ENCODE results near the gene CSF2. TPM values are rescaled to one million over a fixed set of nuclear protein-coding genes. Genes with fewer than 3 reads are reported as not detected.
"Not testable (repeated sequence)": the region's sequence is repeated elsewhere in the genome, so short reads cannot be mapped to it uniquely, and the experiment has no call there.

Gene CSF2
- total RNA-seq, 2 donors from 2014 or later: not detected

DNA sequence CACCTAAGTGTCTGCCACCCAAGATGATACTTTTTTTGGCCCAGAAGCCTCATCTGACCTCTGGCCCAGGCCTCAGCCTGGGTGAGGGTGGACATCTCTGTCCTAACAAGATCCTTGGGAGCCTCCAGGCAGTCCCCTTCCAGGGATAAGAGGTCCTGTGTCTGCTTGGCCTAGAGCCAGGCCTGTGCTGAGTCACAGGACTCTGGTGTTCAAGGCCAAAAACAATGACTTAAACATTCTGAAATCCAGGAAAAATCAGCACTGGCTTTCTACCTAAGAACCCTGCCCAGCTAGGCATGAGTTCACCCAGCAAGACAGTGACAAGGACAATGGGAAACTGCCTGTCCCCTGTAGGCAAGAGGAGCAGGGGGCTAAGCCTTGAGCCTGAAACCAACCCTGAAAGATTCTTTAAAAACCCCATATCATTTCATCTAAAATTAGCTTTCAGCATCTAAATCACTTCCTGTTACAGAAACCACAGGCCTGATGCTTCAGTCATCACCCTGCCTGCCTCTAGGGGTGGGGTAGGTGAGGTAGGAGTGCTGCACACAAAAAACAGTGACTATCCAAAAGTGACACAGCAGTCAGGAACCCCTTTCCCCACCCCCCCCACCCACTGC is 29.9 kb downstream of the CSF2 start:
- TF ChIP-seq, protein P1, sequence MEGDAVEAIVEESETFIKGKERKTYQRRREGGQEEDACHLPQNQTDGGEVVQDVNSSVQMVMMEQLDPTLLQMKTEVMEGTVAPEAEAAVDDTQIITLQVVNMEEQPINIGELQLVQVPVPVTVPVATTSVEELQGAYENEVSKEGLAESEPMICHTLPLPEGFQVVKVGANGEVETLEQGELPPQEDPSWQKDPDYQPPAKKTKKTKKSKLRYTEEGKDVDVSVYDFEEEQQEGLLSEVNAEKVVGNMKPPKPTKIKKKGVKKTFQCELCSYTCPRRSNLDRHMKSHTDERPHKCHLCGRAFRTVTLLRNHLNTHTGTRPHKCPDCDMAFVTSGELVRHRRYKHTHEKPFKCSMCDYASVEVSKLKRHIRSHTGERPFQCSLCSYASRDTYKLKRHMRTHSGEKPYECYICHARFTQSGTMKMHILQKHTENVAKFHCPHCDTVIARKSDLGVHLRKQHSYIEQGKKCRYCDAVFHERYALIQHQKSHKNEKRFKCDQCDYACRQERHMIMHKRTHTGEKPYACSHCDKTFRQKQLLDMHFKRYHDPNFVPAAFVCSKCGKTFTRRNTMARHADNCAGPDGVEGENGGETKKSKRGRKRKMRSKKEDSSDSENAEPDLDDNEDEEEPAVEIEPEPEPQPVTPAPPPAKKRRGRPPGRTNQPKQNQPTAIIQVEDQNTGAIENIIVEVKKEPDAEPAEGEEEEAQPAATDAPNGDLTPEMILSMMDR (IDR thresholded peaks at IDR 0.05): no peak
- H3K36me3 ChIP-seq: no peaks in the 10 kb centered on the region
- H3K4me1 ChIP-seq: peaks cover 0 to 15% of the 10 kb centered on the region in 2 donors
- no peaks in the 10 kb centered on the region for H3K9me3 ChIP-seq
- DNase-seq (ENCODE audit: low spot score): peak; percentile 89
- H3K4me3 ChIP-seq: no peak overlapping the region
- peak overlapping the region; percentile 8 to 43 for H3K27ac ChIP-seq
- no peaks in the 10 kb centered on the region for H3K27me3 ChIP-seq

DNA sequence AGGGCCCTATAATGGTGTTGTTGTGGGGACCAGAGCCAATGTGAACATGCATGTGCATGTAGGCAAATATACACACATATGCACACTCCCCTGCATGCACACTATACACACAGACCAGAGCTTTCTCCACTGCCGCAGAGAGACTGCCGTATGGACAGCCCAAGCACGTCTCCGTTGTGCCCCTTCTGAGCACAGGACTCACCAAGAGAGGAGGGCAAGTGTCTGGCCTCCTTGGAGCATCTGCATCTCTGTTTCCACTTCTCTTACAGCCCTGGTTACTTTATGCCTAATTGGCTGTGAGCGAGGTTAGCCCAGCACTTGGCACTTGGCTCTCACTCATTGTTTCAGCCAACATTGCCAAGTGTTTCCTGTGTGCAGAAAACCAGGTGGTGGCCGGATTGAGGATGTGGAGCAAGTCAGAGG is 30.4 kb downstream of the CSF2 start:
- Histone ChIP-seq H3K4me1 (peaks cover 0 to 15% of the 10 kb centered on the region in 2 donors), H3K27ac (peak overlapping the region in 1 of 2 donors; percentile 43), H3K27me3 (no peaks in the 10 kb centered on the region), H3K9me3 (no peaks in the 10 kb centered on the region), H3K36me3 (no peaks in the 10 kb centered on the region), H3K4me3 (no peak overlapping the region)
- TF ChIP-seq, protein P1 (IDR thresholded peaks at IDR 0.05): no peak
- DNase-seq (ENCODE audit: low spot score): no peak

DNA sequence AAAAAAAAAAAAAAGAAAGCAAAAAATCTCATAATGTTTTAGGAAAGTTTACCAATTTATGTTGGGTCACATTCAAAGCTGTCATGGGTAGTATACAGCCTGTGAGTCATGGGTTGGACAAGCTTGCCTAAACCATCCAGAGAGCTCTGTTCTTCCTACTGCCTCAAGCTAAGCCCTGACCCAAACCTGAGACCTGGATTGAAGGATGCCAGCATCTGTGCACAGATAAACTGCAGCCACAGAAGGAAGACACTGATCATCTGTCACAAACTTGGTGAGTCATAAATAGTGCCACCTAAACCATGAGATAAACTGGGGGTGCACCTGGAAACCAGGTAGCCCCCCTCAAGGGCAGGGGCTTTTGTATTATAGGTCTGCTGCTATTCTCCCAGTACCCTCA is 31.0 kb downstream of the CSF2 start:
- Histone ChIP-seq H3K4me3 (no peak overlapping the region), H3K36me3 (no peaks in the 10 kb centered on the region), H3K27me3 (no peaks in the 10 kb centered on the region), H3K27ac (no peak overlapping the region), H3K9me3 (no peaks in the 10 kb centered on the region), H3K4me1 (peaks cover 0 to 15% of the 10 kb centered on the region in 2 donors)
- no peak for DNase-seq (ENCODE audit: low spot score)
- TF ChIP-seq, protein P1 (IDR thresholded peaks at IDR 0.05): no peak

DNA sequence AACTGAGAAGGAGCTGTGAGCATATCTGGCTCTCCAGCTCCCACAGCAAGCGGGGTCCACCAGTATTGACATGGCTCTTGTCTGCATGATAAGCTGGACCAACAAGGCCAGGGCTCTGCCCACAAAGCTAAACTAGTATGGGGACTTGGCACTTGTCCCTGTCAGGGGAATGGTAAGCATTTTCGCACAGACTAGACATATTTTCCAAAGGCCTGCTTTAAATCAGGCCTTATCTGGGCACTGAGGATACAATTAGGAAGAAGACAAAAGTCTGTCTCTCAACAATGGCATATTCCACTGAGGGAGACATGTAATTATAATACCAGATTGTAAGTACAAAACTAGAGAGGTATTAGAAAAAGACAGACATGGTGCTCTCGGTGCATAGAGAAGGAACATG is 32.1 kb downstream of the CSF2 start:
- H3K4me3 ChIP-seq: no peak overlapping the region
- H3K27me3 ChIP-seq: no peaks in the 10 kb centered on the region
- TF ChIP-seq, protein P1 (IDR thresholded peaks at IDR 0.05): no peak
- peaks cover 0 to 15% of the 10 kb centered on the region in 2 donors for H3K4me1 ChIP-seq
- DNase-seq (ENCODE audit: low spot score): no peak
- no peak overlapping the region for H3K27ac ChIP-seq
- H3K36me3 ChIP-seq: no peaks in the 10 kb centered on the region
- no peaks in the 10 kb centered on the region for H3K9me3 ChIP-seq

DNA sequence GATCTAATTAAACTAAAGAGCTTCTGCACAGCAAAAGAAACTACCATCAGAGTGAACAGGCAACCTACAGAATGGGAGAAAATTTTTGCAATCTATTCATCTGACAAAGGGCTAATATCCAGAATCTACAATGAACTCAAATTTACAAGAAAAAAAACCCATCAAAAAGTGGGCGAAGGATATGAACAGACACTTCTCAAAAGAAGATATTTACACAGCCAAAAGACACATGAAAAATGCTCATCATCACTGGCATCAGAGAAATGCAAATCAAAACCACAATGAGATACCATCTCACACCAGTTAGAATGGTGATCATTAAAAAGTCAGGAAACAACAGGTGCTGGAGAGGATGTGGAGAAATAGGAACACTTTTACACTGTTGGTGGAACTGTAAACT is 34.9 kb downstream of the CSF2 start:
- not testable (repeated sequence) for H3K4me3 ChIP-seq; H3K4me1 ChIP-seq; H3K27ac ChIP-seq; H3K27me3 ChIP-seq; DNase-seq (ENCODE audit: low spot score); H3K9me3 ChIP-seq; H3K36me3 ChIP-seq

DNA sequence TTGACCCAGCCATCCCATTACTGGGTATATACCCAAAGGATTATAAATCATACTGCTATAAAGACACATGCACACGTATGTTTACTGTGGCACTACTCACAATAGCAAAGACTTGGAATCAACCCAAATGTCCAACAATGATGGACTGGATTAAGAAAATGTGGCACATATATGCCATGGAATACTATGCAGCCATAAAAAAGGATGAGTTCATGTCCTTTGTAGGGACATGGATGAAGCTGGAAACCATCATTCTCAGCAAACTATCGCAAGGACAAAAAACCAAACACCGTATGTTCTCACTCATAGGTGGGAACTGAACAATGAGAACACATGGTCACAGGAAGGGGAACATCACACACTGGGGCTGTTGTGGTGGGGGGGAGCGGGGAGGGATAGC is 35.4 kb downstream of the CSF2 start:
- H3K36me3 ChIP-seq, H3K27me3 ChIP-seq: not testable (repeated sequence)

DNA sequence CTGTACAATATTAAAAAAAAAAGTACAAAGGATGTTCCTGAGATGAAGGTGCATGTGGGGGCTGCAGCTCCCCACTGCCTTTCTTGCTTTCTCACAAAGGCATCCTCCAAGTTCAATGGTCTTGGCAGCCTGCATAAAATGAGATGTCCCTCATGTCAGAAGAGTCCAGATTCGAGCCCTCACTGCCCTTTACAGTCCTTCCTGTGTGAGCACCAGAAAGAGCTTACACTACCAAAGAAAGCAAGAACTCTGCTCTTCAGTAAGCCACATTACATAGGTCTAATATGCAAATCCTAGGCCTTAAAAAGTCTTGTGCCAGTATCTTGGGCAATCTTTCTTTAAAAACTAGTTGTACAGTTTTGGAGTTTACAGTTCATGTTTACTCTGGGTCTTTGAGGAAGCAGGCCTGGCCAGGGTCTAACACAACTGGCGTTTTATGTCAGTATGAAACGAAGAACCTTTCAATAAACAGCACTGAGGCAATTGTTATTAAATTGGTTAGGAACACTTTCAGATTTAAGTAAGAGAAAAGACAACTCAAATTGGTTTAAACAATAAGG is 36.0 kb downstream of the CSF2 start:
- Histone ChIP-seq H3K36me3 (no peaks in the 10 kb centered on the region), H3K4me3 (no peak overlapping the region), H3K9me3 (peaks cover 0 to 11% of the 10 kb centered on the region in 2 donors), H3K27me3 (no peaks in the 10 kb centered on the region), H3K4me1 (no peaks in the 10 kb centered on the region), H3K27ac (no peak overlapping the region)
- no peak for DNase-seq (ENCODE audit: low spot score)
- TF ChIP-seq, protein P1 (IDR thresholded peaks at IDR 0.05): no peak

More for the DNA sequence above, 35.4 kb downstream of the CSF2 start:
- DNase-seq (ENCODE audit: low spot score); H3K27ac ChIP-seq; H3K4me1 ChIP-seq; H3K4me3 ChIP-seq: not testable (repeated sequence)
- peaks cover 0 to 10% of the 10 kb centered on the region in 2 donors for H3K9me3 ChIP-seq
